ENCODE results near the gene OR10H5. TPM values are rescaled to one million over a fixed set of nuclear protein-coding genes. Genes with fewer than 3 reads are reported as not detected.

OR10H5 gene
- polyA plus RNA-seq, 2 of the 4 experiments (the other 2 are of a cell fraction), result not detected

GRCh38 chr19:15776264-15776663, 11.2 kb upstream of the OR10H5 start:
- H3K4me2 ChIP-seq, result no peak overlapping the region
- FAIRE-seq, result no peak
- no peaks in the 10 kb centered on the region for H3K9me3 ChIP-seq
- no peak overlapping the region for H3K27ac ChIP-seq
- POLR2A ChIA-PET, result no interaction called here
- TF ChIP-seq CEBPB (IDR thresholded peaks at IDR 0.05) (no peak), PHF8 (IDR thresholded peaks at IDR 0.05; ENCODE audit: borderline replicate concordance, low read depth) (no peak), EHF (CRISPR knock-in tag; IDR thresholded peaks at IDR 0.05) (no peak), CBX2 (IDR thresholded peaks at IDR 0.05; ENCODE audit: borderline replicate concordance, low read depth) (no peak), RARB (CRISPR knock-in tag; IDR thresholded peaks at IDR 0.05) (no peak), RFX5 (IDR thresholded peaks at IDR 0.05) (no peak), RAD21 (conservative IDR thresholded peaks at IDR 0.05 in 1 of 2, IDR thresholded peaks at IDR 0.05 in 1 of 2) (no peak), HES2 (IDR thresholded peaks at IDR 0.05) (no peak), ZNF302 (CRISPR knock-in tag; IDR thresholded peaks at IDR 0.05) (no peak), BHLHE40 (IDR thresholded peaks at IDR 0.05; ENCODE audit: low read depth, low read length) (no peak), KDM1A (IDR thresholded peaks at IDR 0.05; ENCODE audit: low read depth) (no peak)
- CTCF ChIA-PET, result no interaction called here
- no peak for ATAC-seq
- DNase-seq (ENCODE audit: low read depth in 1 of 2, low spot score in 1 of 2), result no peak
- 32% methylated on average over 4 of the region's 4 CpGs for WGBS (ENCODE audit: missing lambda C conversion rate)
- no peak overlapping the region for H3K4me3 ChIP-seq
- H3K4me1 ChIP-seq, result no peaks in the 10 kb centered on the region

- H3K4me3 ChIP-seq, result no peak overlapping the region
- H3K27ac ChIP-seq, result no peak overlapping the region
- ChIA-PET POLR2A (no interaction called here), CTCF (interaction anchor here (0.5 kb wide), 1 partner anchor 496 kb away, joined by 3 read pairs; no protein-coding TSS in a partner anchor)
- WGBS (ENCODE audit: missing lambda C conversion rate), result 25% methylated on average over 8 of the region's 9 CpGs
- ATAC-seq (no peak), DNase-seq (ENCODE audit: low read depth in 1 of 2, low spot score in 1 of 2) (no peak), FAIRE-seq (no peak)
- H3K9me3 ChIP-seq, result no peaks in the 10 kb centered on the region
- no peak for TF ChIP-seq HOXA7 (CRISPR knock-in tag; IDR thresholded peaks at IDR 0.05)
- TF ChIP-seq ESRRA (IDR thresholded peaks at IDR 0.05; ENCODE audit: borderline replicate concordance, low read length), result no peak
- TF ChIP-seq, protein P1, sequence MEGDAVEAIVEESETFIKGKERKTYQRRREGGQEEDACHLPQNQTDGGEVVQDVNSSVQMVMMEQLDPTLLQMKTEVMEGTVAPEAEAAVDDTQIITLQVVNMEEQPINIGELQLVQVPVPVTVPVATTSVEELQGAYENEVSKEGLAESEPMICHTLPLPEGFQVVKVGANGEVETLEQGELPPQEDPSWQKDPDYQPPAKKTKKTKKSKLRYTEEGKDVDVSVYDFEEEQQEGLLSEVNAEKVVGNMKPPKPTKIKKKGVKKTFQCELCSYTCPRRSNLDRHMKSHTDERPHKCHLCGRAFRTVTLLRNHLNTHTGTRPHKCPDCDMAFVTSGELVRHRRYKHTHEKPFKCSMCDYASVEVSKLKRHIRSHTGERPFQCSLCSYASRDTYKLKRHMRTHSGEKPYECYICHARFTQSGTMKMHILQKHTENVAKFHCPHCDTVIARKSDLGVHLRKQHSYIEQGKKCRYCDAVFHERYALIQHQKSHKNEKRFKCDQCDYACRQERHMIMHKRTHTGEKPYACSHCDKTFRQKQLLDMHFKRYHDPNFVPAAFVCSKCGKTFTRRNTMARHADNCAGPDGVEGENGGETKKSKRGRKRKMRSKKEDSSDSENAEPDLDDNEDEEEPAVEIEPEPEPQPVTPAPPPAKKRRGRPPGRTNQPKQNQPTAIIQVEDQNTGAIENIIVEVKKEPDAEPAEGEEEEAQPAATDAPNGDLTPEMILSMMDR (IDR thresholded peaks at IDR 0.05), result no peak
- no peak for TF ChIP-seq NFE2L2 (conservative IDR thresholded peaks at IDR 0.05; ENCODE audit: low read length)
- no peak for TF ChIP-seq CBX2 (IDR thresholded peaks at IDR 0.05; ENCODE audit: borderline replicate concordance, low read depth)
- TF ChIP-seq BCL3 (IDR thresholded peaks at IDR 0.05), result no peak
- no peak for TF ChIP-seq MAX (IDR thresholded peaks at IDR 0.05)
- no peak for TF ChIP-seq HEYL (CRISPR knock-in tag; IDR thresholded peaks at IDR 0.05)
- TF ChIP-seq JUN (IDR thresholded peaks at IDR 0.05), result no peak
- TF ChIP-seq SREBF2 (IDR thresholded peaks at IDR 0.05), result no peak
- no peak for TF ChIP-seq EHMT2 (IDR thresholded peaks at IDR 0.05; ENCODE audit: low read depth)
- TF ChIP-seq CEBPB (IDR thresholded peaks at IDR 0.05), result no peak
- no peak for TF ChIP-seq ATOH8 (CRISPR knock-in tag; IDR thresholded peaks at IDR 0.05; ENCODE audit: low read depth)
- TF ChIP-seq, protein P2, sequence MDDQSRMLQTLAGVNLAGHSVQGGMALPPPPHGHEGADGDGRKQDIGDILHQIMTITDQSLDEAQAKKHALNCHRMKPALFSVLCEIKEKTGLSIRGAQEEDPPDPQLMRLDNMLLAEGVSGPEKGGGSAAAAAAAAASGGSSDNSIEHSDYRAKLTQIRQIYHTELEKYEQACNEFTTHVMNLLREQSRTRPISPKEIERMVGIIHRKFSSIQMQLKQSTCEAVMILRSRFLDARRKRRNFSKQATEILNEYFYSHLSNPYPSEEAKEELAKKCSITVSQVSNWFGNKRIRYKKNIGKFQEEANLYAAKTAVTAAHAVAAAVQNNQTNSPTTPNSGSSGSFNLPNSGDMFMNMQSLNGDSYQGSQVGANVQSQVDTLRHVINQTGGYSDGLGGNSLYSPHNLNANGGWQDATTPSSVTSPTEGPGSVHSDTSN (IDR thresholded peaks at IDR 0.05), result no peak
- no peaks in the 10 kb centered on the region for H3K4me1 ChIP-seq
- H3K4me2 ChIP-seq, result no peak overlapping the region
Measured at GRCh38 chr19:15776991-15777970, 10.2 kb upstream of the OR10H5 start.
